Heart left ventricle (tissue), 16 donors: ENCODE data around the gene CYP21A2. TPM values are rescaled to one million over a fixed set of nuclear protein-coding genes. Genes with fewer than 3 reads are reported as not detected.
"Not testable (repeated sequence)": the region's sequence is repeated elsewhere in the genome, so short reads cannot be mapped to it uniquely, and the experiment has no call there.

Source experiments
- ATAC-seq, 4 donors: fragments of 200-7000 bp; cut with Tn5 transposase; one replicate each; pipeline ENCODE4 v1.9.1; 2020 to 2022; ENCODE audit warnings: moderate library complexity in 4 of 4, mild to moderate bottlenecking in 3 of 4, moderate number of reproducible peaks in 1 of 4
- DNase-seq, 5 donors: peaks; one replicate each; pipeline ENCODE4 v3.0.0-alpha.2; 2020
- H3K27ac ChIP-seq, 12 donors: fragments of 200-600 bp; sonication (generic) in 4 of 12; one replicate each; pipeline versions ENCODE4 v1.5.0 to v1.8.0; 2016 to 2022; ENCODE audit warnings: mild to moderate bottlenecking in 2 of 12
- H3K27me3 ChIP-seq, 9 donors: fragments of 200-600 bp; sonication (generic) in 2 of 9; one replicate each; pipeline versions ENCODE4 v1.5.1 to v1.8.0; 2016 to 2022; ENCODE audit warnings: mild to moderate bottlenecking in 3 of 9
- H3K36me3 ChIP-seq, 9 donors: fragments of 200-600 bp; sonication (generic) in 2 of 9; one replicate each; pipeline versions ENCODE4 v1.5.0 to v1.8.0; 2018 to 2022; ENCODE audit warnings: mild to moderate bottlenecking in 2 of 9
- H3K4me1 ChIP-seq, 12 donors: fragments of 200-600 bp; sonication (generic) in 4 of 12; one replicate each; pipeline versions ENCODE4 v1.5.0 to v1.8.0; 2016 to 2022; ENCODE audit warnings: mild to moderate bottlenecking in 3 of 12
- H3K4me3 ChIP-seq, 12 donors: fragments of 200-600 bp; sonication (generic) in 4 of 12; one replicate each; pipeline versions ENCODE4 v1.5.0 to v1.8.0; 2017 to 2022; ENCODE audit warnings: mild to moderate bottlenecking in 9 of 12, moderate library complexity in 4 of 12
- H3K9me3 ChIP-seq, 12 donors: fragments of 200-600 bp; sonication (generic) in 4 of 12; one replicate each; pipeline versions ENCODE4 v1.5.0 to v1.8.0; 2016 to 2022; ENCODE audit warnings: mild to moderate bottlenecking in 1 of 12
- WGBS, 4 donors: extraction: QIAGEN DNeasy Blood & Tissue Kit in 2 of 4; methylation state at CpG; one replicate each; pipeline versions ENCODE4 v1.1.5 to v1.1.7; 2013 to 2018; 5-methylcytosine and 5-hydroxymethylcytosine counted together
- intact Hi-C, 10 donors: fragments of 100-400 bp; cut with DNase I; formaldehyde crosslinking; loops; one replicate each; pipeline versions ENCODE4 v1.11.1 to v1.14.2; 2022
- polyA plus RNA-seq, 2 donors: library from polyadenylated mRNA; stranded (reverse); fragments of 200-250 nt; gene quantifications; one replicate each; pipeline ENCODE4 v1.2.3, GENCODE V29; 2013
- total RNA-seq, 9 donors: library from RNA; depleted of rRNA in 2 of 9; stranded (reverse); fragments of >200 nt in 2 of 9; fragmentation: NEBNext Ultra II Directional in 3 of 9; extraction: Animal tissue kit (Norgen Biotek cat#: 25700) in 3 of 9; gene quantifications; one replicate each; pipeline versions ENCODE4 v1.1.0 to v1.2.4, GENCODE V29; 2016 to 2023
- donor health status: ischemic (EF 13 %, LVEDD 7.1; RV severe dilation, severe dysfunction).
- donor health status: healthy with polysubstance abuse.
- donor health status: DM: no; HTN: yes; CAD: no.
- donor health status: DM: no; HTN: no; CAD: no.
- donor health status: ischemic (EF 25% LVEDD 6.9; RV normal size, moderate dysfunction).
- donor health status: ischemic (EF 25% LVEDD 5.7; RV mildly dilated, moderate dysfunction).
- donor health status: healthy.
- donor health status: DM: yes; HTN: yes; CAD: no.
- donor health status: ischemic (EF 35%, LVEDD 5.7; RV mildly dilated, moderate dysfunction).
- donor health status: nonischemic (EF 11% LVEDD 7.7; RV severe dilation, severe dysfunction).
- donor health status: DM: yes; HTN: yes; CAD: no.
- donor health status: PGD.
- donor health status: ischemic (EF 29% LVEDD 5.4; RV normal size, mild dysfunction).
- donor health status: nonischemic (EF 23%, LVEDD 6.1; RV moderate dilation, normal function).

The CYP21A2 gene
- total and polyA plus RNA-seq, 11 donors = 0.11 to 3.0 (median 0.69) TPM; not detected in 2

DNA sequence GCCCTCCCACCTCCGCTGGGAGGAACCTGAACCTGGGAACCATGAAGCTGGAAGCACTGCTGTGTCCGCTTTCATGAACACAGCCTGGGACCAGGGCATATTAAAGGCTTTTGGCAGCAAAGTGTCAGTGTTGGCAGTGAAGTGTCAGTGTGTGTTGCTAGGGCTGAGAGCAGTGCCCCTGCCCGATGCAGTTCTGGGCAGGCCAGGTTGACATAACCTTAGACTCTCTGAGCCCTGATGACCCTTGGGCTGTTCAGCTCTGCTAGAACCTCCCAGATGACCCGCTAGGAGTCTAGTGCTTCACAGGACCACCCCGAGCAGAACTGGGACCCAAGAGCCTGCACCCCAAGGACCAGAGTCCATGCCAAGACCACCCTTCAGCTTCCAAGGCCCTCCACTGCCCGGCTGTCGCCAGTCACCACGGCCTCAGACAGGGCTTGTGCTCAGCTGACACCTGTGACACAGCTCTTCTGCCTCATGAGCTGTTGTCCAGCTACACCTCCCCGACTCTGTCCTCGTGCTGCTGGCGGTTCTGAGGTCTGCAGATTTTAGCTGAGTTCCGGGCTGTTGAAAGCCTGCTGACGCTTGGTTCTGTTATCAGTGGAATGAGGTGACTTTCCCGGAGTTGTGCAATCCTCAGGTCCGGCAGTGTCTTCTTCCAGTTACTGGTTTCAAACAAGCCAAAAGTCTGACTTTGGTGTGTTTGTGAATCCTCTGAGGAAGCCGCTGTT, 2.8 kb upstream of the CYP21A2 start:
- H3K27ac ChIP-seq, H3K36me3 ChIP-seq, H3K27me3 ChIP-seq, H3K4me1 ChIP-seq, H3K4me3 ChIP-seq, intact Hi-C loops, H3K9me3 ChIP-seq, DNase-seq: not testable (repeated sequence)
- no CpG with 5 or more reads among the region's 16 CpGs for WGBS, 4 donors
- ATAC-seq = peak in 2 of 4 donors; percentile 37 to 38

DNA sequence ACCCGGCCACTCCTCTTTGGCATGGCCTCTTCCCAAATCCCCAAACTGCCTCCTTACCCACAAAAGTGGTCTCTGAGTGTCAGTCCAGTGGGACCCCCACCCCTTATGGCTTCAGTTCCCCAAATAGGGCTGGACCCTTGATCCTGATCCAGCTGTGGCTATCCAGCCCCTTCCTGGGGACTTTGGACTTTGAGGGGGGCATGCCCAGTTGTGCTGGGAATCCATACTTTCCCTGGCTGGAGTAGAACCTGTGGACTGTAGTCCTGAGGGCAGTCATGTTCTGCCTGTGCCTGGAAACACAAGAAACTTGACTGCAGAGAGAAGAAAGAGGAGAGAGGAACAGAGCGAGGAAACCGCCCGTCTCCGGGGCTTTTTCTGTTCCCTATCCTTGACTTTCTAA, 1.1 kb upstream of the CYP21A2 start:
- intact Hi-C loops, H3K9me3 ChIP-seq, H3K27ac ChIP-seq, H3K36me3 ChIP-seq, ATAC-seq, H3K27me3 ChIP-seq, H3K4me3 ChIP-seq, H3K4me1 ChIP-seq: not testable (repeated sequence)
- peak in 1 of 5 donors; percentile 8 for DNase-seq
- 74 to 89% (median 86%) methylated on average over 4 to 5 of the region's 5 CpGs for WGBS, 4 donors

DNA sequence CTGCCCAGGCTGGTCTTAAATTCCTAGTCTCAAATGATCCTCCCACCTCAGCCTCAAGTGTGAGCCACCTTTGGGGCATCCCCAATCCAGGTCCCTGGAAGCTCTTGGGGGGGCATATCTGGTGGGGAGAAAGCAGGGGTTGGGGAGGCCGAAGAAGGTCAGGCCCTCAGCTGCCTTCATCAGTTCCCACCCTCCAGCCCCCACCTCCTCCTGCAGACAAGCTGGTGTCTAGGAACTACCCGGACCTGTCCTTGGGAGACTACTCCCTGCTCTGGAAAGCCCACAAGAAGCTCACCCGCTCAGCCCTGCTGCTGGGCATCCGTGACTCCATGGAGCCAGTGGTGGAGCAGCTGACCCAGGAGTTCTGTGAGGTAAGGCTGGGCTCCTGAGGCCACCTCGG, 663 bp downstream of the CYP21A2 start:
- H3K27me3 ChIP-seq, H3K4me1 ChIP-seq, H3K27ac ChIP-seq, H3K36me3 ChIP-seq, intact Hi-C loops, H3K9me3 ChIP-seq, ATAC-seq, H3K4me3 ChIP-seq: not testable (repeated sequence)
- DNase-seq = peak in 1 of 5 donors; percentile 18
- WGBS, 4 donors = 72 to 87% (median 77%) methylated on average over 4 of the region's 5 CpGs

DNA sequence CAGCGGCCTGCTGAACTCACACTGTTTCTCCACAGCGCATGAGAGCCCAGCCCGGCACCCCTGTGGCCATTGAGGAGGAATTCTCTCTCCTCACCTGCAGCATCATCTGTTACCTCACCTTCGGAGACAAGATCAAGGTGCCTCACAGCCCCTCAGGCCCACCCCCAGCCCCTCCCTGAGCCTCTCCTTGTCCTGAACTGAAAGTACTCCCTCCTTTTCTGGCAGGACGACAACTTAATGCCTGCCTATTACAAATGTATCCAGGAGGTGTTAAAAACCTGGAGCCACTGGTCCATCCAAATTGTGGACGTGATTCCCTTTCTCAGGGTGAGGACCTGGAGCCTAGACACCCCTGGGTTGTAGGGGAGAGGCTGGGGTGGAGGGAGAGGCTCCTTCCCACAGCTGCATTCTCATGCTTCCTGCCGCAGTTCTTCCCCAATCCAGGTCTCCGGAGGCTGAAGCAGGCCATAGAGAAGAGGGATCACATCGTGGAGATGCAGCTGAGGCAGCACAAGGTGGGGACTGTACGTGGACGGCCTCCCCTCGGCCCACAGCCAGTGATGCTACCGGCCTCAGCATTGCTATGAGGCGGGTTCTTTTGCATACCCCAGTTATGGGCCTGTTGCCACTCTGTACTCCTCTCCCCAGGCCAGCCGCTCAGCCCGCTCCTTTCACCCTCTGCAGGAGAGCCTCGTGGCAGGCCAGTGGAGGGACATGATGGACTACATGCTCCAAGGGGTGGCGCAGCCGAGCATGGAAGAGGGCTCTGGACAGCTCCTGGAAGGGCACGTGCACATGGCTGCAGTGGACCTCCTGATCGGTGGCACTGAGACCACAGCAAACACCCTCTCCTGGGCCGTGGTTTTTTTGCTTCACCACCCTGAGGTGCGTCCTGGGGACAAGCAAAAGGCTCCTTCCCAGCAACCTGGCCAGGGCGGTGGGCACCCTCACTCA, 1.4 kb downstream of the CYP21A2 start:
- not testable (repeated sequence) for H3K27ac ChIP-seq, H3K36me3 ChIP-seq, H3K9me3 ChIP-seq, H3K4me1 ChIP-seq, H3K4me3 ChIP-seq, H3K27me3 ChIP-seq
- ATAC-seq = peak in 3 of 4 donors; percentile 4 to 24 (median 10)
- peak in 2 of 5 donors; percentile 19 to 42 for DNase-seq
- WGBS, 4 donors = 59 to 76% (median 73%) methylated on average over 16 to 23 of the region's 24 CpGs
- intact Hi-C loops = loop anchor here in 2 of 10 donors (10.0 kb wide), 2 partner anchors 75 to 115 kb away; partner anchors contain the start of genes PPT2 (in 1 of the 2) and PRRT1 (in 1 of the 2)

DNA sequence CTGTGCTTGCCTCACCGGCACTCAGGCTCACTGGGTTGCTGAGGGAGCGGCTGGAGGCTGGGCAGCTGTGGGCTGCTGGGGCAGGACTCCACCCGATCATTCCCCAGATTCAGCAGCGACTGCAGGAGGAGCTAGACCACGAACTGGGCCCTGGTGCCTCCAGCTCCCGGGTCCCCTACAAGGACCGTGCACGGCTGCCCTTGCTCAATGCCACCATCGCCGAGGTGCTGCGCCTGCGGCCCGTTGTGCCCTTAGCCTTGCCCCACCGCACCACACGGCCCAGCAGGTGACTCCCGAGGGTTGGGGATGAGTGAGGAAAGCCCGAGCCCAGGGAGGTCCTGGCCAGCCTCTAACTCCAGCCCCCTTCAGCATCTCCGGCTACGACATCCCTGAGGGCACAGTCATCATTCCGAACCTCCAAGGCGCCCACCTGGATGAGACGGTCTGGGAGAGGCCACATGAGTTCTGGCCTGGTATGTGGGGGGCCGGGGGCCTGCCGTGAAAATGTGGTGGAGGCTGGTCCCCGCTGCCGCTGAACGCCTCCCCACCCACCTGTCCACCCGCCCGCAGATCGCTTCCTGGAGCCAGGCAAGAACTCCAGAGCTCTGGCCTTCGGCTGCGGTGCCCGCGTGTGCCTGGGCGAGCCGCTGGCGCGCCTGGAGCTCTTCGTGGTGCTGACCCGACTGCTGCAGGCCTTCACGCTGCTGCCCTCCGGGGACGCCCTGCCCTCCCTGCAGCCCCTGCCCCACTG, 2.3 kb downstream of the CYP21A2 start:
- H3K27me3 ChIP-seq, H3K4me1 ChIP-seq, H3K9me3 ChIP-seq, H3K27ac ChIP-seq, H3K4me3 ChIP-seq, H3K36me3 ChIP-seq: not testable (repeated sequence)
- WGBS, 4 donors = 82 to 85% (median 83%) methylated on average over 14 to 24 of the region's 43 CpGs; no CpG with 5 or more reads in 1 of the 4 donors
- intact Hi-C loops = loop anchor here in 2 of 10 donors (10.0 kb wide), 2 partner anchors 74 to 114 kb away; partner anchors contain the start of genes PPT2 (in 1 of the 2) and PRRT1 (in 1 of the 2)
- DNase-seq = peak in 1 of 5 donors; percentile 29
- ATAC-seq = peak in 1 of 4 donors; percentile 1

DNA sequence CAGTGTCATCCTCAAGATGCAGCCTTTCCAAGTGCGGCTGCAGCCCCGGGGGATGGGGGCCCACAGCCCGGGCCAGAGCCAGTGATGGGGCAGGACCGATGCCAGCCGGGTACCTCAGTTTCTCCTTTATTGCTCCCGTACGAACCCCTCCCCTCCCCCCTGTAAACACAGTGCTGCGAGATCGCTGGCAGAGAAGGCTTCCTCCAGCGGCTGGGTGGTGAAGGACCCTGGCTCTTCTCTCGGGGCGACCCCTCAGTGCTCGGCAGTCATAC, 2.8 kb downstream of the CYP21A2 start:
- not testable (repeated sequence) for ATAC-seq, DNase-seq
- intact Hi-C loops = loop anchor here in 2 of 10 donors (10.0 kb wide), 2 partner anchors 74 to 114 kb away; partner anchors contain the start of genes PPT2 (in 1 of the 2) and PRRT1 (in 1 of the 2)

DNA sequence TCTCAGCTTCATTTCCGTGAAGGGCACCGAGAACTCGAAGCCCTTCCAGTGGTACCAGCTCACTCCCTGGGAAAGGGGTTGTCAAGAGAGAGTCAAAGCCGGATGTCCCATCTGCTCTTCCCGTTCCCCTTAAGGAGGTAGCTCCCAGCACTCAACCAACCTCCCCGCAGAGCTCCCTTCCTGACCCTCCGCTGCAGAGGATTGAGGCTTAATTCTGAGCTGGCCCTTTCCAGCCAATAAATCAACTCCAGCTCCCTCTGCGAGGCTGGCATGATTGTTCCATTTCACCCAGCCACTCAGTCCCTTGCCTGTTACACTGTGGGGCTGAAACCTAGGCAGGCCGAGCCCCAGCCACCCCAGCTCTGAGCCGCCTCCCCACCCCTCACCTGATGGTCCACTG, 3.2 kb downstream of the CYP21A2 start:
- not testable (repeated sequence) for H3K27me3 ChIP-seq, H3K4me1 ChIP-seq, H3K36me3 ChIP-seq, H3K4me3 ChIP-seq, H3K9me3 ChIP-seq, ATAC-seq, H3K27ac ChIP-seq
- 53 to 87% (median 80%) methylated on average over 4 to 8 of the region's 10 CpGs for WGBS, 4 donors
- intact Hi-C loops = loop anchor here in 2 of 10 donors (10.0 kb wide), 2 partner anchors 73 to 113 kb away; partner anchors contain the start of genes PPT2 (in 1 of the 2) and PRRT1 (in 1 of the 2)
- DNase-seq = peak in 1 of 5 donors; percentile 31

More for the DNA sequence above, 2.8 kb downstream of the CYP21A2 start:
- H3K4me1 ChIP-seq, H3K4me3 ChIP-seq, H3K27me3 ChIP-seq, H3K36me3 ChIP-seq, H3K9me3 ChIP-seq, H3K27ac ChIP-seq: not testable (repeated sequence)
- WGBS, 4 donors = 64 to 66% methylated on average over 7 of the region's 13 CpGs; no CpG with 5 or more reads in 2 of the 4 donors

DNA sequence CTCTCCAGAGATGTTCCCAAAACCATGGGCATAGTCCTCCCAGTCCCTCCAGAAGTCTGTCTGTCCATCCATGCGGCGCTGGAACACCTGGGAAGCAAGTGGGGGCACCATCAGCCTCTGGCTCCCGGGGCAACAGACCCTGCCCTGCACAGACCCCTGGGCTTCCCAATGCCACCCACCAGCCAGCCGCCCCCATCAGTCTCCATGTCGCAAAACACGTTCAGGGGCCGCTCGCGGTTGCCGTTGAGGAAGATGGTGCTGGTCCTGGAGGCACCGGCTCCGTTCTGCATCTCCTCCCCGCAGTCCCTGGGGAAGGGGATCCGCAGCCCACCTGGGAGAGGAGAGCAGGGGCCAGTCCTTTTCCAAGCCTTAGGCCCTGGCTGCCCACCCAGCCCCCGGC, 4.1 kb downstream of the CYP21A2 start:
- H3K9me3 ChIP-seq, DNase-seq: not testable (repeated sequence)
- WGBS, 4 donors = 94 to 100% (median 97%) methylated on average over 5 to 14 of the region's 15 CpGs

DNA sequence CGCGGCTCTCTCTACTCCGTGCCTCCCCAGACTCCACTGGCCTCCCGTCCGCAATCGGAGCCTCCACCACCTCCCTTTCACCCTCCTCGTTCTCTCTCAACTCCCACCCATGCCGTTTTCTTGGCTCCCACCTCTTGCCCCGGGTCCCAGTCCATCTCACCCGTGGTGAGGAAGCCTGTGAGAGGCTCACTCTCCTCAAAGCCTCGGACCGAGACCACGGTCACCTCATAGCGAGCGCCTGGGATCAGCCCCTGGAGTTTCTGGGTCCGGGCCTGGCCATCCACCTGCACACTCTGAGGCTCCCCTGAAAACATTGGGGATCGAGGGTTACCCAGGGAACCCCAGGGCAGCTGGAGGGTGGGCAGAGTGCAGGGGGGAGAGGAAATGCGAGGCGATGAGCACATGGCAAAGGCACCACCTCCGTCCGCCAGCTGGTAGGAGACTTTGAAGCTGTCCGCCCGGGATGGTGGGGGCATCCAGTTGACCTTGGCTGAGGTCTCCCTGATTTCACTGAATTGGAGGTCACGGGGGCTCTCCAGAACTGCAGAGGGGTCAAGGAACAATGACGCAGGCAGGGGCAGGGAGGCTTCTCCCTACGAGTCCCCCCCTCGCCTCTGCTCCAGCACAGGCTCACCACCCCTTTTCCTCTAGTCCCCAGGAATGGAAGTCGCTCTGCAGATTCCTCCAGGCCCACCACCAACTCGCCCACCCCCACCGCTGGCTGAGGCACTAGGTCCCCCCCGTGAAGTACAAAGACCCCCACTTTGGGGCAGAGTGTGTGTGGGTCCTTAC, 5.6 kb downstream of the CYP21A2 start:
- intact Hi-C loops = loop anchor here in 2 of 10 donors (10.0 kb wide), 2 partner anchors 71 to 111 kb away; partner anchors contain the start of genes PPT2 (in 1 of the 2) and PRRT1 (in 1 of the 2)
- DNase-seq = peak in 2 of 5 donors; percentile 11 to 26
- not testable (repeated sequence) for ATAC-seq, H3K4me3 ChIP-seq, H3K27me3 ChIP-seq, H3K27ac ChIP-seq, H3K9me3 ChIP-seq
- peaks cover 0 to 34% (median 5%) of the 10 kb centered on the region in 9 donors for H3K36me3 ChIP-seq
- WGBS, 4 donors = 87 to 93% (median 92%) methylated on average over 14 to 21 of the region's 31 CpGs
- H3K4me1 ChIP-seq = peaks cover 0 to 31% (median 24%) of the 10 kb centered on the region in 12 donors

More for the DNA sequence above, 4.1 kb downstream of the CYP21A2 start:
- intact Hi-C loops = loop anchor here in 2 of 10 donors (10.0 kb wide), 2 partner anchors 73 to 113 kb away; partner anchors contain the start of genes PPT2 (in 1 of the 2) and PRRT1 (in 1 of the 2)
- H3K27ac ChIP-seq, ATAC-seq, H3K4me3 ChIP-seq, H3K27me3 ChIP-seq: not testable (repeated sequence)
- H3K36me3 ChIP-seq = peaks cover 0 to 19% (median 5%) of the 10 kb centered on the region in 9 donors
- peaks cover 0 to 16% (median 13%) of the 10 kb centered on the region in 12 donors for H3K4me1 ChIP-seq
